ENCODE results near the gene BEGAIN. TPM values are rescaled to one million over a fixed set of nuclear protein-coding genes. Genes with fewer than 3 reads are reported as not detected.

The BEGAIN gene
- total RNA-seq, 4 donors from 2014 or later: 2.6 to 16.5 (median 4.4) TPM; not detected in 1

- no peaks in the 10 kb centered on the region for H3K36me3 ChIP-seq
- intact Hi-C loops (cut with DNase I; ENCODE audit: low total_unique reads): no loop called here
- no peak overlapping the region for H3K27ac ChIP-seq
- no peak overlapping the region for H3K4me3 ChIP-seq
- no peaks in the 10 kb centered on the region for H3K27me3 ChIP-seq
- H3K4me1 ChIP-seq: no peaks in the 10 kb centered on the region
- no peak for DNase-seq
- no peaks in the 10 kb centered on the region for H3K9me3 ChIP-seq
- TF ChIP-seq CTCF (IDR thresholded peaks at IDR 0.05): no peak
- no peak for TF ChIP-seq POLR2A (IDR thresholded peaks at IDR 0.05)
These were observed 6.8 kb upstream of the BEGAIN start for GRCh38 chr14:100593751-100594624.

GRCh38 chr14:100592972-100593371 is 5.8 kb upstream of the BEGAIN start:
- TF ChIP-seq CTCF (IDR thresholded peaks at IDR 0.05) (no peak), POLR2A (IDR thresholded peaks at IDR 0.05) (no peak)

GRCh38 chr14:100592461-100592891 is 5.3 kb upstream of the BEGAIN start:
- intact Hi-C loops (cut with DNase I; ENCODE audit: low total_unique reads): no loop called here
- no peak for TF ChIP-seq CTCF (IDR thresholded peaks at IDR 0.05)
- TF ChIP-seq POLR2A (IDR thresholded peaks at IDR 0.05): no peak
- no peaks in the 10 kb centered on the region for H3K27me3 ChIP-seq
- H3K4me3 ChIP-seq: no peak overlapping the region
- DNase-seq: no peak
- no peaks in the 10 kb centered on the region for H3K4me1 ChIP-seq
- H3K27ac ChIP-seq: no peak overlapping the region
- no peaks in the 10 kb centered on the region for H3K36me3 ChIP-seq
- no peaks in the 10 kb centered on the region for H3K9me3 ChIP-seq

More at GRCh38 chr14:100592972-100593371, 5.8 kb upstream of the BEGAIN start:
- Histone ChIP-seq H3K27me3 (no peaks in the 10 kb centered on the region), H3K9me3 (no peaks in the 10 kb centered on the region), H3K27ac (no peak overlapping the region), H3K4me3 (no peak overlapping the region), H3K4me1 (no peaks in the 10 kb centered on the region), H3K36me3 (no peaks in the 10 kb centered on the region)
- no peak for DNase-seq
- intact Hi-C loops (cut with DNase I; ENCODE audit: low total_unique reads): no loop called here

GRCh38 chr14:100591453-100592371 is 4.5 kb upstream of the BEGAIN start:
- DNase-seq: no peak
- Histone ChIP-seq H3K27ac (no peak overlapping the region), H3K4me1 (no peaks in the 10 kb centered on the region), H3K9me3 (no peaks in the 10 kb centered on the region), H3K27me3 (no peaks in the 10 kb centered on the region), H3K4me3 (no peak overlapping the region), H3K36me3 (no peaks in the 10 kb centered on the region)
- intact Hi-C loops (cut with DNase I; ENCODE audit: low total_unique reads): no loop called here
- TF ChIP-seq POLR2A (IDR thresholded peaks at IDR 0.05) (no peak), CTCF (IDR thresholded peaks at IDR 0.05) (no peak)
